HepG2 (cell line): ENCODE data around the gene BCKDHA. TPM values are rescaled to one million over a fixed set of nuclear protein-coding genes. Genes with fewer than 3 reads are reported as not detected.

Source experiments
- ELF1 ChIP-seq: sonication (generic); formaldehyde crosslinking; IDR thresholded peaks from 2 replicates; pipeline ENCODE4 v1.4.0; 2020; ENCODE audit warnings: missing genetic modification reagents
- GFI1 ChIP-seq: sonication (generic); formaldehyde crosslinking; IDR thresholded peaks from 2 replicates; pipeline ENCODE4 v1.5.0; 2020; ENCODE audit warnings: missing genetic modification reagents, mild to moderate bottlenecking, borderline replicate concordance
- HOXA5 ChIP-seq: sonication (generic); formaldehyde crosslinking; IDR thresholded peaks from 2 replicates; pipeline ENCODE4 v1.4.0; 2020; ENCODE audit warnings: missing genetic modification reagents
- KDM3A ChIP-seq: IDR thresholded peaks from 2 replicates; pipeline ENCODE4 v1.6.1; 2018; ENCODE audit warnings: low read depth, missing compliant biosample characterization
- KLF13 ChIP-seq: sonication (generic); formaldehyde crosslinking; IDR thresholded peaks from 2 replicates; pipeline ENCODE4 v1.4.0; 2020; ENCODE audit warnings: mild to moderate bottlenecking, missing genetic modification reagents
- NCOA2 ChIP-seq: sonication (generic); formaldehyde crosslinking; IDR thresholded peaks from 2 replicates; pipeline ENCODE4 v1.8.0; 2022; ENCODE audit warnings: inconsistent platforms
- PHF21A ChIP-seq: sonication (generic); formaldehyde crosslinking; IDR thresholded peaks from 2 replicates; pipeline ENCODE4 v1.5.0; 2020; ENCODE audit warnings: mild to moderate bottlenecking, missing genetic modification reagents
- ZNF251 ChIP-seq: sonication (generic); formaldehyde crosslinking; IDR thresholded peaks from 2 replicates; pipeline ENCODE4 v1.9.0; 2021; ENCODE audit warnings: mild to moderate bottlenecking, missing genetic modification reagents
- ZNF34 ChIP-seq: sonication (generic); formaldehyde crosslinking; IDR thresholded peaks from 2 replicates; pipeline ENCODE4 v1.4.0; 2020; ENCODE audit warnings: mild to moderate bottlenecking, missing genetic modification reagents, borderline replicate concordance
- polyA plus RNA-seq, 8 experiments: library from polyadenylated mRNA; depleted of rRNA in 3 of 8; stranded (reverse) in 7 of 8; unstranded in 1 of 8; fragments of >200 nt; fragmentation: Illumina TruSeq in 4 of 8; extraction: Trizol in 4 of 8; gene quantifications; 2 replicates each; pipeline versions ENCODE4 v1.2.1 to v1.2.3, GENCODE V29; 2011 to 2016; ENCODE audit warnings: low read depth in 4 of 8, missing spikeins in 1 of 8, mixed read lengths in 1 of 8; ENCODE audit not compliant: insufficient read depth in 1 of 8
- total RNA-seq, 5 experiments: library from RNA; depleted of rRNA; stranded (reverse); fragments of >200 nt; fragmentation: Illumina TruSeq; extraction: Trizol; gene quantifications; 2 replicates each; pipeline ENCODE4 v1.2.3, GENCODE V29; 2016; ENCODE audit warnings: low read depth in 1 of 5
- TF ChIP-seq, protein P1 (sequence below): sonication (generic); formaldehyde crosslinking; IDR thresholded peaks from 2 replicates; pipeline ENCODE4 v1.4.0; 2020; ENCODE audit warnings: missing genetic modification reagents
- TF ChIP-seq, protein P2 (sequence below): sonication (generic); formaldehyde crosslinking; conservative IDR thresholded peaks from 2 replicates; pipeline ENCODE4 v1.4.0; 2020; ENCODE audit warnings: mild to moderate bottlenecking, missing genetic modification reagents, moderate library complexity
- TF ChIP-seq, protein P3 (sequence below): sonication (generic); formaldehyde crosslinking; IDR thresholded peaks from 2 replicates; pipeline ENCODE4 v1.4.0; 2020; ENCODE audit warnings: missing genetic modification reagents
- TF ChIP-seq, protein P4 (sequence below): sonication (generic); formaldehyde crosslinking; IDR thresholded peaks from 2 replicates; pipeline ENCODE4 v1.4.0; 2020; ENCODE audit warnings: mild to moderate bottlenecking, low read depth, missing genetic modification reagents
- TF ChIP-seq, protein P5 (sequence below): sonication (generic); formaldehyde crosslinking; IDR thresholded peaks from 2 replicates; pipeline ENCODE4 v1.5.1; 2020; ENCODE audit warnings: missing genetic modification reagents, mild to moderate bottlenecking, borderline replicate concordance
- TF ChIP-seq, protein P6 (sequence below): sonication (generic); formaldehyde crosslinking; IDR thresholded peaks from 2 replicates; pipeline ENCODE4 v1.8.1; 2023; ENCODE audit warnings: mild to moderate bottlenecking, missing genetic modification reagents

The BCKDHA gene
- total and polyA plus RNA-seq, 2 of the 13 experiments (the other 11 are each of a cell fraction or from before 2014, with no cell fraction given): 11.8 to 31.5 TPM

DNA sequence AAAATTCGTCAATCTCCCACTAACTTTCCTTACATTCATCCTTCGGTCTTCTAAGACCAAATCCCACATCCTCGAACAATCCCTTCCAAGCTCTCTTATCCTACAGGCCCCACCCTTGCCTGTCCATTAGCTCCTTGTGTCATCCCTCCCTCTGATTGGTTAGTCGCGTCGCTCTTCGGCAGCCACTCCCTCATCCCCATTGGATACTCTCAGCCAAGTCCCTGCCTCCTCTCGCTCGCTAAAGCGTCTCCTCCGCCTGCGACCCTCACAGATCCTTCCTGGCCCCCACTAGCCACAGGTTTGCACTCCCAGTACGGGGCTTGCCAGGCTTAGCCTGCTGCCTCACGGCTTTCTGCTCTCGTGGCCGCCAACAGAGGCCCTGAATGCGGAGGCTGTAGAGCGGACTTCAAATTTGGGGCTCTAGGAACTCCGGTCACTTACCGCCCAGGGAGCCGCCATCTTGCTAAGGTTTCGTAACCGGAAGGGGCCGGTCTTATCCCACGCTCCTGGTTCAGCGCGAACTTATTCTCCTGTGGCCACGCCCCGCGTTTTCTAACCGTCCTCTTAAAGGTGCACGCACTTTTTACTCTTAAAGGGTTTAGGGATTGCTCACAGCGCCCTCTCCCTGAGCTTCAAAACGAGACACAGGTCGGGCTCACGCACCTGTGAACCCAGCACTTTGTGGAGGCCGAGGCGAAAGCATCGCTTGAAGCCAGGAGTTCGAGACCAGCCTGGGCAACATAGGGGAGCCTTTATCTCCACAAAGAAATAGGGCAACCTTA, 42.0 kb downstream of the BCKDHA start, which contains the start of gene DMAC2 (continued):
- 0 out of 2 replicates have a peak, but pooled peaks have one; percentile 35 for TF ChIP-seq KLF13 (CRISPR knock-in tag)
- TF ChIP-seq, protein P1, sequence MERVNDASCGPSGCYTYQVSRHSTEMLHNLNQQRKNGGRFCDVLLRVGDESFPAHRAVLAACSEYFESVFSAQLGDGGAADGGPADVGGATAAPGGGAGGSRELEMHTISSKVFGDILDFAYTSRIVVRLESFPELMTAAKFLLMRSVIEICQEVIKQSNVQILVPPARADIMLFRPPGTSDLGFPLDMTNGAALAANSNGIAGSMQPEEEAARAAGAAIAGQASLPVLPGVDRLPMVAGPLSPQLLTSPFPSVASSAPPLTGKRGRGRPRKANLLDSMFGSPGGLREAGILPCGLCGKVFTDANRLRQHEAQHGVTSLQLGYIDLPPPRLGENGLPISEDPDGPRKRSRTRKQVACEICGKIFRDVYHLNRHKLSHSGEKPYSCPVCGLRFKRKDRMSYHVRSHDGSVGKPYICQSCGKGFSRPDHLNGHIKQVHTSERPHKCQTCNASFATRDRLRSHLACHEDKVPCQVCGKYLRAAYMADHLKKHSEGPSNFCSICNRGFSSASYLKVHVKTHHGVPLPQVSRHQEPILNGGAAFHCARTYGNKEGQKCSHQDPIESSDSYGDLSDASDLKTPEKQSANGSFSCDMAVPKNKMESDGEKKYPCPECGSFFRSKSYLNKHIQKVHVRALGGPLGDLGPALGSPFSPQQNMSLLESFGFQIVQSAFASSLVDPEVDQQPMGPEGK (CRISPR knock-in tag): 0 out of 2 replicates have a peak, but pooled peaks have one; percentile 55
- TF ChIP-seq, protein P2, sequence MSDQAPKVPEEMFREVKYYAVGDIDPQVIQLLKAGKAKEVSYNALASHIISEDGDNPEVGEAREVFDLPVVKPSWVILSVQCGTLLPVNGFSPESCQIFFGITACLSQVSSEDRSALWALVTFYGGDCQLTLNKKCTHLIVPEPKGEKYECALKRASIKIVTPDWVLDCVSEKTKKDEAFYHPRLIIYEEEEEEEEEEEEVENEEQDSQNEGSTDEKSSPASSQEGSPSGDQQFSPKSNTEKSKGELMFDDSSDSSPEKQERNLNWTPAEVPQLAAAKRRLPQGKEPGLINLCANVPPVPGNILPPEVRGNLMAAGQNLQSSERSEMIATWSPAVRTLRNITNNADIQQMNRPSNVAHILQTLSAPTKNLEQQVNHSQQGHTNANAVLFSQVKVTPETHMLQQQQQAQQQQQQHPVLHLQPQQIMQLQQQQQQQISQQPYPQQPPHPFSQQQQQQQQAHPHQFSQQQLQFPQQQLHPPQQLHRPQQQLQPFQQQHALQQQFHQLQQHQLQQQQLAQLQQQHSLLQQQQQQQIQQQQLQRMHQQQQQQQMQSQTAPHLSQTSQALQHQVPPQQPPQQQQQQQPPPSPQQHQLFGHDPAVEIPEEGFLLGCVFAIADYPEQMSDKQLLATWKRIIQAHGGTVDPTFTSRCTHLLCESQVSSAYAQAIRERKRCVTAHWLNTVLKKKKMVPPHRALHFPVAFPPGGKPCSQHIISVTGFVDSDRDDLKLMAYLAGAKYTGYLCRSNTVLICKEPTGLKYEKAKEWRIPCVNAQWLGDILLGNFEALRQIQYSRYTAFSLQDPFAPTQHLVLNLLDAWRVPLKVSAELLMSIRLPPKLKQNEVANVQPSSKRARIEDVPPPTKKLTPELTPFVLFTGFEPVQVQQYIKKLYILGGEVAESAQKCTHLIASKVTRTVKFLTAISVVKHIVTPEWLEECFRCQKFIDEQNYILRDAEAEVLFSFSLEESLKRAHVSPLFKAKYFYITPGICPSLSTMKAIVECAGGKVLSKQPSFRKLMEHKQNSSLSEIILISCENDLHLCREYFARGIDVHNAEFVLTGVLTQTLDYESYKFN (CRISPR knock-in tag): peak; percentile 62
- TF ChIP-seq, protein P3, sequence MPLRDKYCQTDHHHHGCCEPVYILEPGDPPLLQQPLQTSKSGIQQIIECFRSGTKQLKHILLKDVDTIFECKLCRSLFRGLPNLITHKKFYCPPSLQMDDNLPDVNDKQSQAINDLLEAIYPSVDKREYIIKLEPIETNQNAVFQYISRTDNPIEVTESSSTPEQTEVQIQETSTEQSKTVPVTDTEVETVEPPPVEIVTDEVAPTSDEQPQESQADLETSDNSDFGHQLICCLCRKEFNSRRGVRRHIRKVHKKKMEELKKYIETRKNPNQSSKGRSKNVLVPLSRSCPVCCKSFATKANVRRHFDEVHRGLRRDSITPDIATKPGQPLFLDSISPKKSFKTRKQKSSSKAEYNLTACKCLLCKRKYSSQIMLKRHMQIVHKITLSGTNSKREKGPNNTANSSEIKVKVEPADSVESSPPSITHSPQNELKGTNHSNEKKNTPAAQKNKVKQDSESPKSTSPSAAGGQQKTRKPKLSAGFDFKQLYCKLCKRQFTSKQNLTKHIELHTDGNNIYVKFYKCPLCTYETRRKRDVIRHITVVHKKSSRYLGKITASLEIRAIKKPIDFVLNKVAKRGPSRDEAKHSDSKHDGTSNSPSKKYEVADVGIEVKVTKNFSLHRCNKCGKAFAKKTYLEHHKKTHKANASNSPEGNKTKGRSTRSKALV (CRISPR knock-in tag): 0 out of 2 replicates have a peak, but pooled peaks have one; percentile 42
- TF ChIP-seq PHF21A (CRISPR knock-in tag): peak; percentile 84
- no peak for TF ChIP-seq KDM3A
- TF ChIP-seq, protein P4, sequence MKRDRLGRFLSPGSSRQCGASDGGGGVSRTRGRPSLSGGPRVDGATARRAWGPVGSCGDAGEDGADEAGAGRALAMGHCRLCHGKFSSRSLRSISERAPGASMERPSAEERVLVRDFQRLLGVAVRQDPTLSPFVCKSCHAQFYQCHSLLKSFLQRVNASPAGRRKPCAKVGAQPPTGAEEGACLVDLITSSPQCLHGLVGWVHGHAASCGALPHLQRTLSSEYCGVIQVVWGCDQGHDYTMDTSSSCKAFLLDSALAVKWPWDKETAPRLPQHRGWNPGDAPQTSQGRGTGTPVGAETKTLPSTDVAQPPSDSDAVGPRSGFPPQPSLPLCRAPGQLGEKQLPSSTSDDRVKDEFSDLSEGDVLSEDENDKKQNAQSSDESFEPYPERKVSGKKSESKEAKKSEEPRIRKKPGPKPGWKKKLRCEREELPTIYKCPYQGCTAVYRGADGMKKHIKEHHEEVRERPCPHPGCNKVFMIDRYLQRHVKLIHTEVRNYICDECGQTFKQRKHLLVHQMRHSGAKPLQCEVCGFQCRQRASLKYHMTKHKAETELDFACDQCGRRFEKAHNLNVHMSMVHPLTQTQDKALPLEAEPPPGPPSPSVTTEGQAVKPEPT (CRISPR knock-in tag): peak; percentile 86; the same call in 1 of the 2 replicates
- peak; percentile 28; the same call in 1 of the 2 replicates for TF ChIP-seq NCOA2 (CRISPR knock-in tag)
- TF ChIP-seq ZNF34 (CRISPR knock-in tag): peak; percentile 47; the same call in 1 of the 2 replicates
- TF ChIP-seq, protein P5, sequence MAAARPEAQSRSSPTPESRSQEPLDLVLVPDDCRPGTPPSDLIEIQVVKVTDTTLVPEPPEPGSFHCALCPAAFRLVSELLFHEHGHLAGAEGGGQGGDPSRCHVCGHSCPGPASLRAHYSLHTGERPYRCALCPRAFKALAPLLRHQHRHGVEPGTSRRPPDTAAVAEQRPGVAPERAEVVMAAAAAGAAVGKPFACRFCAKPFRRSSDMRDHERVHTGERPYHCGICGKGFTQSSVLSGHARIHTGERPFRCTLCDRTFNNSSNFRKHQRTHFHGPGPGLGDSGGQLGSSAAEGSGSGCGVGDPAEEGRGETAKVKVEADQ (CRISPR knock-in tag): peak; percentile 76
- TF ChIP-seq, protein P6, sequence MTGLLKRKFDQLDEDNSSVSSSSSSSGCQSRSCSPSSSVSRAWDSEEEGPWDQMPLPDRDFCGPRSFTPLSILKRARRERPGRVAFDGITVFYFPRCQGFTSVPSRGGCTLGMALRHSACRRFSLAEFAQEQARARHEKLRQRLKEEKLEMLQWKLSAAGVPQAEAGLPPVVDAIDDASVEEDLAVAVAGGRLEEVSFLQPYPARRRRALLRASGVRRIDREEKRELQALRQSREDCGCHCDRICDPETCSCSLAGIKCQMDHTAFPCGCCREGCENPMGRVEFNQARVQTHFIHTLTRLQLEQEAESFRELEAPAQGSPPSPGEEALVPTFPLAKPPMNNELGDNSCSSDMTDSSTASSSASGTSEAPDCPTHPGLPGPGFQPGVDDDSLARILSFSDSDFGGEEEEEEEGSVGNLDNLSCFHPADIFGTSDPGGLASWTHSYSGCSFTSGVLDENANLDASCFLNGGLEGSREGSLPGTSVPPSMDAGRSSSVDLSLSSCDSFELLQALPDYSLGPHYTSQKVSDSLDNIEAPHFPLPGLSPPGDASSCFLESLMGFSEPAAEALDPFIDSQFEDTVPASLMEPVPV (CRISPR knock-in tag): 0 out of 2 replicates have a peak, but pooled peaks have one; percentile 12
- TF ChIP-seq HOXA5 (CRISPR knock-in tag): peak; percentile 12; the same call in 1 of the 2 replicates
- peak; percentile 79 for TF ChIP-seq ELF1 (CRISPR knock-in tag)
- no peak for TF ChIP-seq GFI1
- TF ChIP-seq ZNF251 (CRISPR knock-in tag): no peak
